ENCODE results near the gene PRUNE2.
"Not testable (repeated sequence)": the region's sequence is repeated elsewhere in the genome, so short reads cannot be mapped to it uniquely, and the experiment has no call there.

Gene PRUNE2

DNA sequence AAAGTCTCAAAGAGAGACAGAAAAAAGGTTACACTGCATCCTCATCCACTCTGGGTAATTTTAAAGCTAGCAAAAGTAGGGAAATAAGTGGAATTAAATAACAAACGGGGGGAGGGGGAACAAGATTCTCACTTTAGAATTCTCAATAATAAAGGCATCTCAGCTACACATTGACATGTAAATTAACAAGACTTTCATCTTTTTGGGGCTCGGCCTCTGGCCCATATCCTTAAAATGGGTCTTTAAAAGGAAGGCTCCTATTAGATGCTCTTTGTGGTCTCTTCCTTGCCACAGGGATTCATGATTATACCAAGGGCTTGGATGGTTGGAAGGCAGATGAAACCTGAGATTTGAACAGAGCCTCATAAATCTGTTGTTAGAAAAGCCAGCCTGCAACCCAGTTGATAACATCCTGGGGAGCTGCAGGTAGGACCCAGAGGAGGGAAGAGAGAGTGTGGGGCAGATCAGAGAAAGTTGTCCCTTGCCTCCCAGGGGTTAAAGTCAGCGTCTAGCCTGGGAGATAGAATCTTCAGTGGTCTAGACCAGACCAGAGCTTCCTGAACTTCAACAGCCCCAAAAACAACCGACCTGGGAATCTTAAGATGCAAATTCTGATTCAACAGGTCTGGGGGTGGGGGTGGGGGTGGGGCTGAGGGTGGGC, 311.0 kb downstream of the PRUNE2 start:
- no peak for DNase-seq (ENCODE audit: low spot score)

DNA sequence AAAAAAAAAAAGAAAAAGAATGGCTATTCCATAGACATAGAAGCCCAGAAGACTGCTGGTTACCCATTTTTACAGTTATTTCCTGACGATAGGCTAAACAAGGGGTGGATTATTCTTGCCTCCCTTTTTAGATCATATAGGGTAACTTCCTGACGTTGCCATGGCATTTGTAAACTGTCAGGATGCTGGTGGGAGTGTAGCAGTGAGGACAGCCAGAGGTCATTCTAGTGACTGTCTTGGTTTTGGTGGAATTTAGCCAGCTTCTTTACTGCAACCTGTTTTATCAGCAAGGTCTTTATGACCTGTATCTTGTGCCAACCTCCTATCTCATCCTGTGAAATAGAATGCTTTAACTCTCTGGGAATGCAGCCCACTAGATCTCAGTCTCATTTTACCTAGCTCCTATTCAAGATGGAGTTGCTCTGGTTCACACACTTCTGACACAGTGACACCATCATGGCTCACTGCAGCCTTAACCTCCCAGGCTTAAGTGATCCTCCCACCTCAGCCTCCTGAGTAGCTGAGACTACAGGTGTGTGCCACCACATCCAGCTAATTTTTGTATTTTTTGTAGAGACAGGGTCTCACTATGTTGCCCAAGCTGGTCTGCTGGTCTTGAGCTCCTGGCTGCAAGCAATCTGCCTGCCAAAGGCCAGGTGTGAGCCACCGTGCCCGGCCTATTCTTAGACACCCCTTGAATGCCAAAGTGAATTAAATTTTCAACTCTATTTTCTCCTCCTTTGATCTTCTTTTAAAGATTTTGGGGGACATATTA, 311.8 kb downstream of the PRUNE2 start:
- not testable (repeated sequence) for DNase-seq (ENCODE audit: low spot score)

DNA sequence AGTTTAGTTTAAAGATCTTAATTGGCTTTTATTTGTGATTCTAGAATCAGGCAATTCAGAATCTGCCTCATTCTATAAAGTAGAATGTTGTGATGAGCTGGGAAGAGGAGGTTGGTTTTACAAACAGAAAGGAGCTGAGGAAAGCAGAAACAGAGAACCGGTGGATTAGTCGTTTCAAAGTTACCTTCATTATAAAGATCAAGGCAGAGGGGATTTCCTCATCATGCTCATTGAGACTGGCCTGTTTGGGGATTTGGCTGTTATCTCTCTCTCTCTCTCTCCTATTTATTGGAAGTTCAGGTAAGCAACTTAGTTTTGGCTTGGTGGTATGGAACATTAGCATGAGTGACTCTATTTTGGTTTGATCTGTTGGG, 313.0 kb downstream of the PRUNE2 start:
- DNase-seq (ENCODE audit: low spot score), result no peak

DNA sequence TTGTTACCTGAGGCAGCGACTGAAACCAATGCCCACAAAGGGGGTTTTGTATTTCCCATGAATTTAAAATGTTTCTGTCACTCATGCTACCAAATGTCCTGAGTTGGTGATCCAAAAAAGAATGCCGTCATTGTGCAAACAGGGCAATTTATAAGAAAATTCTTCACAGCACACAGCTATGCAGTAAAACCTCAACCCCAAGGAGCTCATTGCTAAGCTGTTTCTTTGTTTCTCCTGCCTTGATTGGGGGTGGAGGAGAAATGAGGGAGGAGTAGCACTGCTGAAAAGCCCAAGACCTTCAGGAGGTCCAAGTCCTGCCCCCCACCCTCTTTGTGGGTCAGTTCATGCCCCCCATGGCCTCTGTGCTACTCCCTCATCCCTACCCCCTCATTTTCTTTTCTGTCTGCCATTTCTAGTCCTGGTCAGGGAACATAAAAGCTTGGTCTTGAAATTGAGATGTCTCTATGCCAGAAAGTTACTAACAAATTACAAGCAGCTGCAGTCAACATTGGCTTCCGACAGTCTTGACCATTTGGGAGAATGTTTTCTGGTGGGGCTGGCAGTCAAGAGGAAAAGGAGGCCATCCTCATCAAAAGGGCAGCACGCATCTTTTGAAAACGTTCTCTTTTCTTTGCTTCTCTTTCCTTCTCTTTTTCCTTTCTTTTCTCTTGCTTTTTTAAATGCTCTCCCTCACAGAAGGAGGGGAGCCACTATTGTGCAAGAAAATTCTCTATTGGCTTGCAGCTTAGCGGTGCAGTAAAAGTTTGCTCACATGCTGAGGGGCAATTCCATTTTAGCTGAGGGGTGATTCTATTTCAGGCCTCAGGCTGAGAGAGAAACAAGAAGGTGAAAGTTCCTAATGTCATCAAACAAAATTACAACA, 313.6 kb downstream of the PRUNE2 start:
- DNase-seq (ENCODE audit: low spot score), result no peak

DNA sequence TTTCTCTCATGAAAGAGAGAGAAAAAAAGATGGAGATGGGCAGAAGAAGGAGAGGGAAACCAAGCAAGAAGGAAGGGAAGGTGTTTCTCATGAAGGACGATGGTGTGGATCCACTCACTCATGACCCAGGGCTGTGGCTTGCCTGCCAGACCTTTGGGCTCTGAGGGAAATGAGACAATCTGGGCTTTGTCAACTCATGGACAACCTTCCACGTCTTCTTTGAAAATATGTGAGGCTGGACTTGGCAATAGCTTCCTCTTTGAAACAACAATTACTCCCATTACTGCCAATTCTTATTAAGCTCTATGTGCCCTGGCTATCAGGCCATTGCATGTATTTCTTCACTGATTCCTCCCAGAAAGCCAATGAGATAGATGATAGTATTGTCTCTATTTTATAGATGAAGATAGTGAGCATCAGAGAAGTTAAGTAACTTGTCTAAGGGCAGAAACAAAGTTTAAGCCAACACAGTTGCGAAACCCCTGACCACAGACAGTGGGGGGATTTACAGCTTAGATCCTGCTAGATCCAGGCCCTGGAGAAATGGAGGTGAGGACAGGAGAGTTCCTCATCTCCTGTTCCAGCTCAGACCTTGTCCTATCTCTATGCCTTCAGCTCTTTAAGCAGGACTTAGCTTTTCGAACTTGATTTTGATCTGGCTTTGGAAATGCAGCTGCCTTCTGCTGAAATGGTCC, 314.5 kb downstream of the PRUNE2 start:
- no peak for DNase-seq (ENCODE audit: low spot score)

DNA sequence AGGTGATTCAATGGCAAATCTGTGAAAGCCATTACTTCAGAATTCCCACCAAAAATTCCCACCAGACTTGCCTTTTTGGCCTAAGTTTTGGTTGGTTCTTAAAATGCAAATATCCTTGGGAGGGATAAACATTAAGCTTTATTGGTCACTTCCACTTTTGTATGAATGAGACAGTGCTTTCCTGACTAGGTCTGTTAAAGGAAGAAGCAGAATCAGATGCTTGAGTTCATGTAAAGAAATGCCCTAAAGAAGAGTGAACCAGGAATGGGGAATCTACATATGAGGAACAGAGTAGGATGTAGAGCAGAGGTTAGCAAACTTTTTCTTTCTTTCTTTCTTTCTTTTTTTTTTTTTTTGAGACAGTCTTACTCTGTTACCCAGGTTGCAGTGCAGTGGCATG, 317.6 kb downstream of the PRUNE2 start:
- no peak for DNase-seq (ENCODE audit: low spot score)

DNA sequence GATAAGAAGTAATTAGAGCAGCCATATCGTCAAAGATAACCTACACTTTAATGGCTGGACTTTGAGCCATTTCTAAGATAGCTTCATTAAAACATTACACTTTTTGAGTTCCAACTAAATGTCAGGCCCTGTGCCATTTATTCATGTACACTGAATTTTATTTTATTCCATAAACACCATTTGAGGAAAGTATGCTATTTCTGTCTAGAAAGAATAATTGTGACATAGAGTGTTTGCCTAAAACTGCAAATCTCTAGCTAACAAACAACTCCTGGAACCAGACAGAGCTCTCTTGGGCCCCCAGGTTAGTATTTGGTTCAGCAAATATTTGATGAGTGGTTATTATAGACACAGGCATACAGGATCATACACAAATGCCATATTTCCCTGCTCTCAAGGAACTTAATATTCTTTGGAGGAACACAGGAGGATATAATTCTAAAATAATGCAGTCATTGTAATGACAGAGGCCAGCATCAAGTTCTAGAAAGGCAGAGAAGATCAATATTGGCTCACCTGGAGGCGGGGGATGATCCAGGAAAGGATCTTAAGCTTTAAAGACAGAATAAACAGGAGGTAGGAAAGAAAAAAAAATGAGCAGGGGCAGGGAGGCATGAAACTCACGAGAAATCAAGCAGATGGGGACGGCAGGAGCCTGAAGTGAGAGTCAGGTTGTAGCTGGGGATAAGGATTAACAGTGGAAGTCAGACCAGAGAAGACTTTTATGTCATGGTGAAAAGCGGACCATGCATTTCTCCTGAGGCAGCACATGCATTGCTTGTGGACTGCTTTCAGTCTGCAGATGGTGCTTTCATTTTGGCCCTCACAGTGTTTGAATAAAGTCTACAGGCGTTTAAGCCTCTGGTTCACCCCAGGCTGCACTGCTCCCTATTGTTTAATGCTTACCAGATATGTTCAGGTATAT, 319.3 kb downstream of the PRUNE2 start:
- no peak for DNase-seq (ENCODE audit: low spot score)

DNA sequence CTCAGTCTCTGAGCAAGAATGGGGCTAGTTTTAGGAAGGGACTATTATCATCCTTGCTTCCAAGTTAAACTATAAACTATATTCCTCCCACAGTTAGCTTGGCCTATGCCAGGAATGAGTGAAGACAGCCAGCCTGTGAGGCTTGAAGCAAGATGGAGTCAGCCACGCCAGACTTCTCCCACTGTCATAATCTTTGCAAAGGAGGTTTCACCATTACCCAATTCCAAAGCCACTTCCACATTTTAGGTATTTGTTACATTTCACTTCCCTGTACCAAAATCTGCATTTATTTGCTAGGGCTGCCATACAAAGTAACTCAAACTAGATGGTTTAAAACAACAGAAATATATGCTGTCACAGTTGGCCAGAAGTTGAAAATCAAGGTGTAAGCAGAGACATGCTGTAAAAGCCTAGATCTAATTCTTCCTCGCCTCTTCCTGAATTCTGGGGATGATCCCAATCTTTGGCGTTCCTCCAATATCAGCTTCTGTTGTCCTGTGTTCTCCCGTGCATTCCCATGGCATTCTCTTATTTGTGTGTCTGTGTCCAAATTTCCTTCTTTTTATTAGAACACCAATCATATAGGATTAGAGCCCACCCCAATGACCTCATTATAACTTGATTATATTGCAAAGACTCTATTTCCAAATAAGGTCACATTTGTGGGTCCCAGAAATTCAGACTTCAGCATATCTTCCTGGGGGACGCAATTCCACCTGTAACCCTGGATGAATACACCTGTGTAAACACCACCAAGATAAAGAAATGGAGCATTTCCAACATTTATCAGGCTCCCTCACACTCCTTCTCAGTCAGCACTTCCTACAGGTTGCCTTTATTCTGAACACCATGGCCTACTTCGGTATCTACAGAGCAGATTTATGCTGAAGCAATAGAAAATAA, 320.2 kb downstream of the PRUNE2 start:
- DNase-seq (ENCODE audit: low spot score), result peak; percentile 20

DNA sequence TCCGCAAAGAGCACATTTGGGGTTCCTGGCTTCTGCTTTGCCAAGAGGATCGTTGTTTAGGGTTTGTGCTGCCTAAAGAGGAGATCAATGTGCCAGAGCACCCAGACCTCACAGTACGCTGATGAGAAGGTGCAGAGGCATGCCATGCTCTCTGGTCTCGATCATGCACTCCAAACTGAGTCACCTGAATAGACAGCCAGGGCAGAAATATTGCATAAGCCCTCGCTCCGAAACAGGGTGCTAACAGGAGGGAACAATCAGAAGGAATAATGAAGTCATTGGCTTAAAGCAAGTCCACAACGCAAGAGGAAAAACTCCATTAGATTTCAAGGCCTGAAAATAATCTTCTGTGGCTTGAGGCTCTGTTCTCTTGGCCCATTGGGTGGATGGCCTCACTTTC, 322.7 kb downstream of the PRUNE2 start:
- DNase-seq (ENCODE audit: low spot score), result no peak

DNA sequence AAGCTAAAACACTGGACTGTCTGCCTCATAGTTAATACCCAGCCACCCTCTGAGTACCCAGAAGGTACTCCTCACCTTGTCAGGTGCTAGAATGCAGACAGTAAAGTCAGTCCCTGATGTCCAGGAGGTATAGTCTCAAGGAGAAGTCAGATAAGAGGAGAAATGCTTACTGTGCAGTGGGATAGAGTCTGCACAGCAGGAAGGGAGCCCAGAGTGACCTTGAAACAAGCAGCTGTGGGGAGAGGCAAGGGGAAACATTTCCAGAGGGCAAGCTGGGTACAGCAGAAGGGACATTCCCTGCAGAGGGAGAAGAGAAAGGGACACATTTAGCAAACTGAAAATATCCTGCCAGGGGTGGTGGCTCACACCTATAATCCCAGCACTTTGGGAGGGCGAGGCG, 324.2 kb downstream of the PRUNE2 start:
- no peak for DNase-seq (ENCODE audit: low spot score)

DNA sequence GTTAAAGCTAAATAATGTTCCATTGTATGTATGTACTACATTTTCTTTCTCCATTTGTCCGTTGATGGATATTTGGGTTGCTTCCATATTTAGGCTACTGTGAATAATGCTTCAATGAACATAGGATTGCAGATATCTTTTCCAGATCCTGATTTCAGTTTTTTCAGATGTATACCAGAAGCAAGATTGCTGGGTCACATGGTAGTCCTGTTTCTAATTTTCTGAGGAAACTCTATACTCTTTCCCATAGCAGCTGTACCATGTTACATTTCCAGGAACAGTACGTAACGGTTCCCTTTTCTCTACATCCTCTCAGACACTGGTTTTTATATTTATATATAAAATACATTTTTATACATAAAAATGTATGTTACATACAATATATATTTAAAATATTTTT, 325.1 kb downstream of the PRUNE2 start:
- no peak for DNase-seq (ENCODE audit: low spot score)

DNA sequence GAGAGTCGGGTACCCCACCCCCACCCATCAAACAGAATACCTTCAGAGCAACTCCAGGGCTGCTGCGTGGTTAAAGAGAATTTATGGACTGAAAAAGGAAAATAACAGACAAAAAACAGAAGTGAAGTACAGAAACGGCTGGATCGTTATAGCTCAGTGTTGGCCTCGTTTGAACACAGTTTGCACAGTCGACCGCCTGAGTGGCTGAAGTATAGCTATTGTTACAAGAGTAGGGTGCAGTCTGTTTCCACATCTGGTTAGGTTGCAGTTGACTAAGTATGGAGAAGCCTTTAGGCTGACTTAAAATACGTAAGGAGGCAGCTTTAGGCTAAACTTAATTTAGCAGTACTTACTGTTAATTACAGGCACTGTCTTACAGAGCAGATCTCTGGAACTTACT, 325.7 kb downstream of the PRUNE2 start:
- DNase-seq (ENCODE audit: low spot score), result no peak

DNA sequence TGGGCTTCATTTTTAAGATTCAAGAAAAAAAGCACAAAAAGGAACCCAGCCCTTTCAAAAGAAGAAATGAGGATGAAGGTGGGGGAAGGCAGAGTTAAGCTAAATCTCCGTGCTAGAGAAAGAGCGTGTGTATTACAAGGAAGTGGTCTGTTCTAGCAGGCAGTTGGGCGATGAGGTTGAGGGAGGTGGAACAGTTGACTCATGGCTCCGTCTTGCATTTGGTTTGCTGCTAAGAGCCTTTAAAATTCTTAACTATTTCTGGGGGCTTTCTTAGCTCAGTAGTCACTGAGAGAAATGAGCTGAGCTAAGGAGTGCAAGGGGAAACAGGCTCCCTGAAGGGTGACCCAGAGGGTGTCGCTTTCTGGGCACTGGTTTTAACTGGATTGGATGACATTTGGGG, 329.6 kb downstream of the PRUNE2 start:
- DNase-seq (ENCODE audit: low spot score), result no peak

DNA sequence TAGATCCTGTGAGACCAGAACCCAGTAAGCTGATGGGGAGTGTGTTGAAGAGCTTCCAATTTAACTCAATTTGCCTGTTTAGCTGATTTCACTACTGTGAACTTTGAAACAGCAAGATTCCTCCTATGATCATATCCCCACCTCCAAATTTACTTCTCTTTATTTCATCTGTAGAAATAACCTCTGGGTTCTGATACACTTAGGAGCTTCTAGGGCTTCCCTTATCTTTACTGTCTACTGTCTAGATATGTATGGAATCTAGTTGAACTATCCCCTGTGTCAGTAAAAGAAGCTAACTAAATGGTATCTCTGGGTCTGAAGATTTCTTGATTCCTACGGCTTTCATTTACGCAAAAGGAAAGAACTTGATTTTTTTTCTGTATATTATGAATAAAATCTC, 330.2 kb downstream of the PRUNE2 start:
- DNase-seq (ENCODE audit: low spot score), result no peak

DNA sequence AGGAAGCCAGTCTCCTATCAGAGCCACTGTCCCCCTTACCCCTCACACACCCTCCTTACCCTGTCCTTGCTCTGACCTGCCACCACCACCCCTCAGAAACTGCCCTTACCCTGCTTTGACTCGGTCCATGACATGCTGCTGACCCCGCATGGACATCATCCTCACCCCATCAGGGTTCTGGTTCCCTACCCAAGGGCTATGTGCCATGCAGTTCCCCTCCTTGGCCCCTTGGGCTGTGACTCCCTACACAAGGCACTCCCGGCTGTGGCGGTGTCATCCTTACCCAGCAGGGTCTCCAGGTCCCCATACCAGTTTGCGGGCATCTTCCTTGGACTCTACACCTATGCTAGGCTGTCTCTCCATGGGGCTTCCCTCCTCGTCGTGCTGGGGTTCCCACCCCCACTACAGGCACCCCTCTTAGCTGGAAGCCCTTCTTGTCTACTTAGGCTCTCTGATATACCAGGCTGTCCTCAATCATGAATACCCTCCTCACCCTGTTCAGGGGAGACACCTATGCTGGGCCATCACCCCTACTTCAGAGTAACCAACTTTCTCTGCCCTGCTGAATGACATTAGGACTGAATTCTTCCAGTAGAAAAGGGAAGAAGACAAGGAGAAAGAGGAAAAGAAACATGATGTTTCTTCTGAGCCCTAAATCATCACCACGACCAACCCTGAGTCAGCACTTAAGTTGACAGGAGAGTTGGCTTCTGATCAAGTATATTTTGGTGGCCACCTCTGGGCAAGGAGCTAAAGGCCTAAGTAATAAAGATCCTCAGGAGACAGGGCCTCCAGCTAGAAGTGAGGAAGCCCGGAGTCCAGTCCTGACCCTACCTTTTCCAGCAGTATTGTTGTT, 331.8 kb downstream of the PRUNE2 start:
- no peak for DNase-seq (ENCODE audit: low spot score)

DNA sequence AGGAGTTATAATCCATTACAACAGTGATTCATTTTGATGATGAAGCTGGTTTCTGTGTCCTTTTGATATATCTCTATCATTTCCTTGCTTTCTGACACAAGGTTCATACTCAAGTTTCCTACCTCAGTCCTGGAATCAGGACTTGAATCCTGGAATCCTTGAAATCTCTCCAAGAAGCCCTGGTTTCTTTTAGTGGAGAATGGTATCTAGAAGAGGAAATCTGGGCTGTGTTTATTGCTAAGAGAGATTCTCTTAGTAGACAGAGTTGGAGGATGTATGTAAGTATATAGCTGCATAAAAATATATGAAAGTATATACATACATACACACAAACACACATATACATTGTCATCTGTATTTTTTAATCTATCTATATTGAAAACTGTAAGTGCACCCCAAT, 332.5 kb downstream of the PRUNE2 start:
- DNase-seq (ENCODE audit: low spot score), result no peak

DNA sequence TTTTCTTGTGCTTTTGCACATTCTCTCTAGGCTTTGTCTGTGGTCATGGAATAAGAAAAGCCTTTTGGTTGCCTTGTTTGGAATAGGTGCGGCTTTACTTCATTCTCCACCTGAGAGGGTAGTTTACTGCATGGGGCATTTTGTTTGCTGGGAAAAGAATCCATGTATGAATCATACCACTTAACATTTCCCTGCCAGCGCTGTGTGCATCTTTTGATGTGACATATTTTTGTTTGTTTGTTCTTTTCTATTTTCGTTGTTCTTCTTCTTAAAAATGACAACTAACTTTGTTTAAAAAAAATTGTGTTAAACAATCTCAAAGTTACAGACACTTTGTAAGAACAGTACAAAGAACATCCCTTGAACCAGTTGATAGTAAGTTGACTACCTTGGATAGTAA, 333.8 kb downstream of the PRUNE2 start:
- no peak for DNase-seq (ENCODE audit: low spot score)

DNA sequence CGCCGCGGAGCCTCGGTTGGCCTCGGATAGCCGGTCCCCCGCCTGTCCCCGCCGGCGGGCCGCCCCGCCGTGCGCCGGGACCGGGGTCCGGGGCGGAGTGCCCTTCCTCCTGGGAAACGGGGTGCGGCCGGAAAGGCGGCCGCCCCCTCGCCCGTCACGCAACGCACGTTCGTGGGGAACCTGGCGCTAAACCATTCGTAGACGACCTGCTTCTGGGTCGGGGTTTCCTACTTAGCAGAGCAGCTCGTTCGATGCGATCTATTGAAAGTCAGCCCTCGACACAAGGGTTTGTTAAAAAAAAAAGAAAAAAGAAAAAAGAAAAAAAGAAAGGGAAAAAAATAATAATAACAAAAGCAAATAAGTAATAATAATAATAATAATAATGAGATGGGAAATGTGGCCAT, 334.2 kb downstream of the PRUNE2 start:
- no peak for DNase-seq (ENCODE audit: low spot score)

DNA sequence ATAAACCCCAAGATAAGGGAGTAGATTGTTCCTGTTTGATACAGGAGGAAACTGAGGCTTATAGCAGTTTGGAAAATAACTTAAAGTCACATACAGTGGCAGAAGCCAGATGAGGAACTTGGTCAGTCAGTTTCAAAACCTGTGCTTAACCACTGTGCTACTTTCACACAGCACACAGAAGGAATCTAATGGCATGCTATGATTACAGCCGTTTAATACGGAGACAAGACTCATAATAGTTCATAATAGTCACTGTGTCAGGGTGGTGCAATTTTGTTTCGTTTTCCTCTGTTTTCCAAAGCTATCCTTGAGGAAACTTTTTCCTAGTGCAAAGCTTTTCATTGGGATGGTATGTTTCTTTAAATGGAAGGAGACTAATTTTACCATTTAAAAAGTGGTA, 334.6 kb downstream of the PRUNE2 start:
- no peak for DNase-seq (ENCODE audit: low spot score)

Data from globus pallidus (tissue), 1 donor.